Putamen (tissue), 1 donor: Measurements from ENCODE around the gene SLCO4A1.

ENCODE experiments used
- DNase-seq: peaks from one replicate; pipeline ENCODE4 v3.0.0-alpha.2; 2016; ENCODE audit warnings: low spot score

The SLCO4A1 gene

DNA sequence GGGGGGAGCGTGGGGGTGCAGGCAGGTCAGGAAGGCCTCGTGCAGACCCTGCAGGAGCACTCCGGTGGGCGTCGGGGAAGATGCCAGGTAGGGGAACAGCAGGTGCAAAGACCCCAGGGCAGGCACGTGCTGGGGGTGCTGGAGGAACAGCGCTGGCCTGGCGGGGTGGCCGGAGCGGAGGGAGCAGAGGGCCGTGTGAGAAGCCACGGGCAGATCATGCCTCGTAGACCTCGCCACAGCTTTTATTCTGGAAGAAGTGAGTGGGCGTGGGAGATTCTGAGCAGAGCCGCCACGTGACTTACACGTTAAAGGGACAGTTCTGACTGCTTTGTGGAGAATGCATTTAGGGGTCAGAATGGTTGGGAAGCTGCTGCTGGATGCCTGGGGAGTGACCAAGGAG lies 75.6 kb downstream of the SLCO4A1 start:
- no peak for DNase-seq

DNA sequence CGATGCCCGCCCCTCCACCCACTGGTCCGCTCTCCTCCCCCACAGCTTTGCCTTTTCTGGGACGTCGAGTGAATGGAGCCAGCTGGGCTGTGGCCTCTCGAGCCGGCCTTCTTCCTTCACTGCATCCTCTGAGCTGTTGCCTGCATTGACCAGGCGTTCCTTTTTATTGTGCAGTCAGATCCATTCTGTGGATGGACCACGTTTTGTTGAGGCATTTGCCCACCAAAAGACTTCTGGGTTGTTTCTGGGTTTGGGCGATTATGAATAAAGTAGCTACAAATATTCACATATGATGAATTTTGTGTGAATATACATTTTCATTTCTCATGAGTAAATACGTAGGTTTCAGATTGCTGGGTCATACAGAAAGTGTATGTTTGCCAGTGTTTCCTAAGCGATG lies 76.2 kb downstream of the SLCO4A1 start:
- DNase-seq: no peak

DNA sequence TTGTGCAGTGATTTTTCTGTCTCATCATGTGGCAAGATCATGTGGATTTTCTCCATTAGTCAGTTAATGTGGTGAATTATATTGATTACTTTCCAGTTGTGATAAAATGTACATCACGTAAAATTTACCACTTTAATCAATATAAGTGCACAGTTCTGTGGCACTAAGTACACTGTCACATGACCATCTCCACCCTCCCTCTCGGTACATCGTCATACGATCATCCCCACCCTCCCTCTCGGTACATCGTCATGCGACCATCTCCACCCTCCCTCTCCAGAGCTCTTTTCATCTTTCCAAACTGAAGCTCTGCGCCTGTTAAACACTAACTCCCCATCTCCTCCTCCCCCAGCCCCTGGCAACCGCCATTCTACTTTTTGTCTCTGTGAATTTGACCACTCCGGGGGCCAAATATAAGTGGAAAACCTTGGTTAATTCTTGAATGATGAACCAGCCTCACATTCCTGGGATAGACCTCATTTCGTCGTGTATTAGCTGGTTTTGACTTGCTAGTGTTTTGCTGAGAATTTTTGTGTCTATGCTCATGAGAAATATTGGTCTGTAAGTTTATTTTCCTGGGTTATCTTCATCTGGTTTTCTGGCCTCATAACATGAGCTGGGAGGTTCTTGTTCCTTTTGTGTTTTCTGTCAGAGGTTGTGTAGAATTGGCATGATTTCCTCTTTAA lies 77.1 kb downstream of the SLCO4A1 start:
- DNase-seq: no peak
